Calu3 (cell line): ENCODE measurements around the gene TFF3. TPM values are rescaled to one million over a fixed set of nuclear protein-coding genes. Genes with fewer than 3 reads are reported as not detected.

Experiments
- BruUV-seq: library from RNA; stranded (reverse); fragments of 400-500 nt; replicated peaks from 2 replicates; lab custom pipeline; 2021; lab: Mats Ljungman, UMichigan
- CTCF ChIA-PET: fragments of 300-600 bp; sonication (Branson Sonifier 250); formaldehyde crosslinking; loops from one replicate; lab custom pipeline; 2022; ENCODE audit warnings: antibody characterized with exemption; lab: Charles Lee
- DNase-seq: peaks from one replicate; pipeline ENCODE4 v3.0.0; 2022
- H3K27ac Mint-ChIP-seq: one replicate; pipeline ENCODE4 v1.8.0; 2022; ENCODE audit warnings: mixed read lengths; ENCODE audit not compliant: unreplicated experiment
- H3K27me3 Mint-ChIP-seq: one replicate; pipeline ENCODE4 v1.8.0; 2022; ENCODE audit warnings: mixed read lengths; ENCODE audit not compliant: unreplicated experiment
- H3K36me3 Mint-ChIP-seq: one replicate; pipeline ENCODE4 v1.8.0; 2022; ENCODE audit warnings: mild to moderate bottlenecking, moderate library complexity, mixed read lengths; ENCODE audit not compliant: insufficient read depth, unreplicated experiment
- H3K4me1 Mint-ChIP-seq: one replicate; pipeline ENCODE4 v1.8.0; 2022; ENCODE audit warnings: mild to moderate bottlenecking, low read depth, mixed read lengths; ENCODE audit not compliant: unreplicated experiment
- H3K4me3 Mint-ChIP-seq: one replicate; pipeline ENCODE4 v1.8.0; 2022; ENCODE audit warnings: mild to moderate bottlenecking, low read depth, moderate library complexity, mixed read lengths; ENCODE audit not compliant: unreplicated experiment
- H3K9me3 Mint-ChIP-seq: one replicate; pipeline ENCODE4 v1.8.0; 2022; ENCODE audit warnings: low read depth, mixed read lengths; ENCODE audit not compliant: unreplicated experiment
- intact Hi-C: fragments of 100-400 bp; cut with micrococcal nuclease; formaldehyde crosslinking; loops from one replicate; pipeline ENCODE4 v1.10.0; 2022; ENCODE audit not compliant: unreplicated experiment
- total RNA-seq: library from RNA; stranded (reverse); gene quantifications from 2 replicates; pipeline ENCODE4 v1.2.3, GENCODE V29; 2022
- TF ChIP-seq, protein P1 (sequence below): fragments of 200-600 bp; IDR thresholded peaks from one replicate; pipeline ENCODE4 v1.8.0; 2022; ENCODE audit warnings: antibody characterized with exemption; ENCODE audit not compliant: unreplicated experiment

Gene TFF3
- total RNA-seq, 1 experiment from 2014 or later: not detected

DNA sequence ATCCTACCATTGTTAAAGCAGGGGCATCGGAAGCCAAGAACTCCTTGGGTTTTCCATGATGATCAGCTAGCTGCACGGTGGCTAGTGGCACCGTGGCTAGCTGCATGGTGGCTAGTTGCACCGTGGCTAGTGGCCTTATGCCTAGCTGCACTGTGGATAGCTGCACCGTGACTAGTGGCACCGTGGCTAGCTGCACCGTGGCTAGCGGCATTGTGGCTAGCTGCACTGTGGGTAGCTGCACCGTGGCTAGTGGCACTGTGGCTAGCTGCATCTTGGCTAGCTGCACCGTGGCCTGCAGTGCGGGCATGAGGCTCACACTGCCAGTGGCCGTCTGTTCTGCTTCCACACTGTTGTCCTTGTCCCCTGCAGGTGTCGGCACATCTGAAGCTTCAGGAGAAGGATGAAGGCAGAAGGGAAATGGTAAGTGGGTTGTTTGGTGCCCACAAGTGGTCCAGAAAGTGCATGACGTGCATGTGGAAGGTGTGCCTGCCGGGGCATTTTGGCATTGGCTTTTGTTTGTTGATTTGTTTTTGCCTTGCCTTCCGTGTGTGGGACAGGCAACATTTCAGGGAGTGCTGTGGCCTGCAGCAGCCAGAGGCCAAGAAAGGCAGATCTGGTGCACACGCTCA, 38.6 kb downstream of the TFF3 start:
- TF ChIP-seq, protein P1, sequence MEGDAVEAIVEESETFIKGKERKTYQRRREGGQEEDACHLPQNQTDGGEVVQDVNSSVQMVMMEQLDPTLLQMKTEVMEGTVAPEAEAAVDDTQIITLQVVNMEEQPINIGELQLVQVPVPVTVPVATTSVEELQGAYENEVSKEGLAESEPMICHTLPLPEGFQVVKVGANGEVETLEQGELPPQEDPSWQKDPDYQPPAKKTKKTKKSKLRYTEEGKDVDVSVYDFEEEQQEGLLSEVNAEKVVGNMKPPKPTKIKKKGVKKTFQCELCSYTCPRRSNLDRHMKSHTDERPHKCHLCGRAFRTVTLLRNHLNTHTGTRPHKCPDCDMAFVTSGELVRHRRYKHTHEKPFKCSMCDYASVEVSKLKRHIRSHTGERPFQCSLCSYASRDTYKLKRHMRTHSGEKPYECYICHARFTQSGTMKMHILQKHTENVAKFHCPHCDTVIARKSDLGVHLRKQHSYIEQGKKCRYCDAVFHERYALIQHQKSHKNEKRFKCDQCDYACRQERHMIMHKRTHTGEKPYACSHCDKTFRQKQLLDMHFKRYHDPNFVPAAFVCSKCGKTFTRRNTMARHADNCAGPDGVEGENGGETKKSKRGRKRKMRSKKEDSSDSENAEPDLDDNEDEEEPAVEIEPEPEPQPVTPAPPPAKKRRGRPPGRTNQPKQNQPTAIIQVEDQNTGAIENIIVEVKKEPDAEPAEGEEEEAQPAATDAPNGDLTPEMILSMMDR: no peak
- no peaks in the 10 kb centered on the region for H3K36me3 Mint-ChIP-seq
- H3K9me3 Mint-ChIP-seq: no peaks in the 10 kb centered on the region
- H3K4me3 Mint-ChIP-seq: no peak overlapping the region
- no peak overlapping the region for H3K27ac Mint-ChIP-seq
- no TSS peak for BruUV-seq
- H3K4me1 Mint-ChIP-seq: no peaks in the 10 kb centered on the region
- CTCF ChIA-PET: no interaction called here
- DNase-seq: no peak
- intact Hi-C loops: loop anchor here (1.0 kb wide), 1 partner anchor 29 kb away; no protein-coding TSS in a partner anchor
- peaks cover 31% of the 10 kb centered on the region for H3K27me3 Mint-ChIP-seq

DNA sequence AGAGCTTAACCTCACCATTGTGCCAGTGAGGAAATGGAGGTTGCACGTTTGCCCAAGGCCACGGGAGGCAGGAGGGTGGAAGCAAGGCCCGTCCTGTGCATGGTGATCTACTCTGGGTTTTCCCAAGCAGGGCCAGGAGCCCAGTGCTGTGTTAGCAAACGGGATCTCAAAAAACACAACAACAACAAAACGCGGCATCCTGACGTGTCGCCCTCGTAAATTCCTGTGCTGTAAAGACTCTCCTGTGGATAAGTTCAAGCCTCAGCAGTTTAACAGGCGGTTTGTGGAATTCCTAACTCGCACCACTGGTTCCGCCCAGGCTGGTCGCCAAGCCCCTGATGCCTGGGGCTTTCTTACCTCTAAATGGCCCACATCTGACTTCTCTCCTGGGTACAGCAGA, 39.1 kb downstream of the TFF3 start:
- intact Hi-C loops: no loop called here
- H3K27ac Mint-ChIP-seq: no peak overlapping the region
- TF ChIP-seq, protein P1: no peak
- H3K36me3 Mint-ChIP-seq: no peaks in the 10 kb centered on the region
- no peak for DNase-seq
- no peaks in the 10 kb centered on the region for H3K4me1 Mint-ChIP-seq
- CTCF ChIA-PET: no interaction called here
- no peak overlapping the region for H3K4me3 Mint-ChIP-seq
- peaks cover 31% of the 10 kb centered on the region for H3K27me3 Mint-ChIP-seq
- no TSS peak for BruUV-seq
- H3K9me3 Mint-ChIP-seq: no peaks in the 10 kb centered on the region

DNA sequence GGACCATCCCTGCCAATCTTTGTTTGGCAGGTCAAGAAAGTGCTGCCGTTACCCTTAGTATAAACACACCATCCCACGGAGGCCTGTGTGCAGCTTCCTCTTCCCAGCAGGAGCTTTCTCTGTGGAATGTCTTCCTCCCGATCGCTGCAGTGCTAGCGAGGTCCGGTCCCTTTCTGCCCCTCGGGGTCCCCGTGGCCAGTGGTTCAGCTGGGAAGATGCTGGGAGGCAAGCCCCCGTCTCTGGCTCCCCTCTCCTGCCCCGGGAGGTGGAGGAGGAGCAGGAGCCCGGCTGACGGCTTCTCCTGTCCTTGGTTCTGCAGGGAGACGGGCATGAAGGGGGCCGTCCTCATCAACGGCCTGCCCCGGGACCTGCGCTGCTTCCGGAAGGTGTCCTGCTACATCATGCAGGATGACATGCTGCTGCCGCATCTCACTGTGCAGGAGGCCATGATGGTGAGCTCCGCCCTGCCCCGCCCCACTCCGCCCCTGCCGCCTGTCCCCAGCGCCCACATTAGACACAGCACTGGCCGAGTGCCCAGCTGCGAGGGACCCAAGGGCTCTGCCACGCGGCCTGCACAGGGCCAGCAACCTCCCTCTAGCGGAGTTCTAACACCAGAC, 42.1 kb downstream of the TFF3 start:
- CTCF ChIA-PET: no interaction called here
- no TSS peak for BruUV-seq
- DNase-seq: no peak
- Mint-ChIP-seq H3K36me3 (no peaks in the 10 kb centered on the region), H3K9me3 (no peaks in the 10 kb centered on the region), H3K27ac (no peak overlapping the region), H3K4me1 (no peaks in the 10 kb centered on the region), H3K4me3 (no peak overlapping the region), H3K27me3 (peaks cover 33% of the 10 kb centered on the region)
- TF ChIP-seq, protein P1: no peak
- intact Hi-C loops: no loop called here

DNA sequence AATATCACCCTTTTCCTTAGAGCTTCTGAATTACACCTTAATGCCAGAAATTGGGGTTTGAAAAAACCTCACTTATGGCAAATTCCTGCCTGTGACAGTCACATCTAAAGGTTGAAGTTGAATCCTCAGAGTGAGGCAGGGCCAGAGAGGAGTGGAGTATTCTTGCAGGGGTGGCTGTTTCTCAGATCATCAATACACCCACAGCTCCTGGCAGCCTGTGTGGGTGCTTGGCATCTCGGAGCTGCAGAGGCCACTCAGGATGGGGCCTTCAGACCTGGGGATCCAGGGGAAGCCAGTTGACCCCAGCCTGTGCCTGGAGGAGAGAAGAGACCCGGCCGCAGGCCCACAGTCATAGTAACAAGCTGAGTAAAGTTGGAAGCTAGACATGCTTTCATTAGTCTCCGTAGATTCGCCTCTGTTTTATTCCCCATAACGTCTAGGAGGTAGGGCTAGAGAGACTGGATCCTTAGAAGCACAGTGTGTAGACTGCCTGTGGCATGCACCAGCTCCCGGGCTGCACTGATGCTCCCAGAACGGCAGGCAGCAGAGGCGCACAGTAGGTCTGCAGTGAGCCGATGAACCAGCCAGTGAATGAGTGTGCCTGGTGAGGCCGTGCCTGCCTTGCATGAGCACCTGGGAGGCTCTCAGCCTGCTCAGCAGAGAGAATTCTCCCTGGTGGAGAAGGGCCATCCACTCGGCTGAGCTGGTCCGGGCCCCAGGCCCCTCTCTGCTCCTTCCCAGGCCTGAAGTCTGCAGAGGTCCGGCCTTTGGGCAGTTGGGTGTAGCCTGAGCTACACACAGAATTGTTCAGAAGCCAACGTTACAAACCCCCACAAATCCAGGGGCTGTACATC, 42.9 kb downstream of the TFF3 start:
- no TSS peak for BruUV-seq
- Mint-ChIP-seq H3K9me3 (no peaks in the 10 kb centered on the region), H3K4me3 (no peak overlapping the region)

More for the DNA sequence above, 42.9 kb downstream of the TFF3 start:
- Mint-ChIP-seq H3K27me3 (peaks cover 34% of the 10 kb centered on the region), H3K27ac (no peak overlapping the region), H3K4me1 (no peaks in the 10 kb centered on the region), H3K36me3 (no peaks in the 10 kb centered on the region)
- intact Hi-C loops: no loop called here
- DNase-seq: no peak
- TF ChIP-seq, protein P1: no peak
- CTCF ChIA-PET: no interaction called here
